Ectodermal cell (in vitro differentiated cells): ENCODE measurements around the gene AAK1.

Experiments
- H3K27ac ChIP-seq: 2 replicates; pipeline ENCODE4 v1.7.0; 2013; ENCODE audit warnings: mild to moderate bottlenecking, low read depth, low read length; ENCODE audit not compliant: insufficient read depth, poor library complexity, severe bottlenecking
- H3K27me3 ChIP-seq: 2 replicates; pipeline ENCODE4 v1.7.0; 2013; ENCODE audit warnings: mild to moderate bottlenecking, low read length; ENCODE audit not compliant: insufficient read depth, control insufficient read depth, poor library complexity, severe bottlenecking
- H3K36me3 ChIP-seq: one replicate; pipeline ENCODE4 v1.7.0; 2013; ENCODE audit warnings: low read length; ENCODE audit not compliant: control insufficient read depth, insufficient read depth
- H3K4me1 ChIP-seq: one replicate; pipeline ENCODE4 v1.7.0; 2013; ENCODE audit warnings: low read length; ENCODE audit not compliant: control insufficient read depth, insufficient read depth
- H3K4me3 ChIP-seq: 2 replicates; pipeline ENCODE4 v1.7.0; 2013; ENCODE audit warnings: low read depth, low read length, control low read depth; ENCODE audit not compliant: insufficient read depth
- H3K9me3 ChIP-seq: 2 replicates; pipeline ENCODE4 v1.7.0; 2013; ENCODE audit warnings: mild to moderate bottlenecking, low read length, moderate library complexity; ENCODE audit not compliant: control insufficient read depth
- WGBS, 2 experiments: methylation state at CpG; one replicate each; pipeline ENCODE4 v1.1.7; 2013; ENCODE audit warnings: missing lambda C conversion rate in 2 of 2; 5-methylcytosine and 5-hydroxymethylcytosine counted together

Gene AAK1

GRCh38 chr2:69491864-69492263, 151.7 kb downstream of the AAK1 start:
- WGBS, 2 experiments = 92 to 95% methylated on average over 4 of the region's 4 CpGs
- H3K36me3 ChIP-seq = no peaks in the 10 kb centered on the region
- no peaks in the 10 kb centered on the region for H3K4me1 ChIP-seq
- H3K27ac ChIP-seq = no peak overlapping the region
- no peak overlapping the region for H3K4me3 ChIP-seq
- no peaks in the 10 kb centered on the region for H3K9me3 ChIP-seq
- no peaks in the 10 kb centered on the region for H3K27me3 ChIP-seq

GRCh38 chr2:69490486-69490885, 153.1 kb downstream of the AAK1 start:
- Histone ChIP-seq H3K27me3 (no peaks in the 10 kb centered on the region), H3K4me1 (no peaks in the 10 kb centered on the region), H3K27ac (no peak overlapping the region), H3K4me3 (no peak overlapping the region), H3K9me3 (no peaks in the 10 kb centered on the region), H3K36me3 (no peaks in the 10 kb centered on the region)
- 96% methylated on average over 1 of the region's 1 CpG for WGBS, 2 experiments

- H3K27ac ChIP-seq = no peak overlapping the region
- no peak overlapping the region for H3K4me3 ChIP-seq
Measured at GRCh38 chr2:69489793-69490192, 153.7 kb downstream of the AAK1 start.

GRCh38 chr2:69483696-69484095, 159.8 kb downstream of the AAK1 start:
- H3K4me1 ChIP-seq = no peaks in the 10 kb centered on the region
- 93 to 98% methylated on average over 2 to 3 of the region's 3 CpGs for WGBS, 2 experiments
- no peaks in the 10 kb centered on the region for H3K36me3 ChIP-seq
- H3K27ac ChIP-seq = no peak overlapping the region
- no peak overlapping the region for H3K4me3 ChIP-seq
- H3K27me3 ChIP-seq = no peaks in the 10 kb centered on the region
- no peaks in the 10 kb centered on the region for H3K9me3 ChIP-seq

More at GRCh38 chr2:69489793-69490192, 153.7 kb downstream of the AAK1 start:
- Histone ChIP-seq H3K36me3 (no peaks in the 10 kb centered on the region), H3K27me3 (no peaks in the 10 kb centered on the region), H3K4me1 (no peaks in the 10 kb centered on the region), H3K9me3 (no peaks in the 10 kb centered on the region)
- WGBS, 2 experiments = 94 to 96% methylated on average over 6 of the region's 6 CpGs

- no peaks in the 10 kb centered on the region for H3K9me3 ChIP-seq
- no peak overlapping the region for H3K4me3 ChIP-seq
- no peaks in the 10 kb centered on the region for H3K4me1 ChIP-seq
- no peak overlapping the region for H3K27ac ChIP-seq
- no peaks in the 10 kb centered on the region for H3K27me3 ChIP-seq
- WGBS, 2 experiments = 95% methylated on average over 3 to 4 of the region's 4 CpGs
- H3K36me3 ChIP-seq = no peaks in the 10 kb centered on the region
Measured at GRCh38 chr2:69483024-69483423, 160.5 kb downstream of the AAK1 start.

GRCh38 chr2:69482471-69482870, 161.1 kb downstream of the AAK1 start:
- H3K9me3 ChIP-seq = no peaks in the 10 kb centered on the region
- no peaks in the 10 kb centered on the region for H3K27me3 ChIP-seq
- no peak overlapping the region for H3K27ac ChIP-seq
- no peaks in the 10 kb centered on the region for H3K4me1 ChIP-seq
- 98 to 100% methylated on average over 3 of the region's 3 CpGs for WGBS, 2 experiments
- no peak overlapping the region for H3K4me3 ChIP-seq
- H3K36me3 ChIP-seq = no peaks in the 10 kb centered on the region

GRCh38 chr2:69481421-69481820, 162.1 kb downstream of the AAK1 start:
- Histone ChIP-seq H3K36me3 (no peaks in the 10 kb centered on the region), H3K4me3 (no peak overlapping the region), H3K27me3 (no peaks in the 10 kb centered on the region), H3K4me1 (no peaks in the 10 kb centered on the region), H3K27ac (no peak overlapping the region), H3K9me3 (no peaks in the 10 kb centered on the region)
- WGBS, 2 experiments = 89 to 97% methylated on average over 1 of the region's 1 CpG

GRCh38 chr2:69477627-69478026, 165.9 kb downstream of the AAK1 start:
- Histone ChIP-seq H3K9me3 (no peaks in the 10 kb centered on the region), H3K27ac (no peak overlapping the region), H3K36me3 (no peaks in the 10 kb centered on the region), H3K4me1 (no peaks in the 10 kb centered on the region), H3K4me3 (no peak overlapping the region), H3K27me3 (no peaks in the 10 kb centered on the region)
- 88 to 96% methylated on average over 1 of the region's 1 CpG for WGBS, 2 experiments

- Histone ChIP-seq H3K27ac (no peak overlapping the region), H3K9me3 (no peaks in the 10 kb centered on the region), H3K27me3 (no peaks in the 10 kb centered on the region), H3K4me1 (no peaks in the 10 kb centered on the region), H3K36me3 (no peaks in the 10 kb centered on the region), H3K4me3 (no peak overlapping the region)
- 93 to 100% methylated on average over 1 of the region's 2 CpGs for WGBS, 2 experiments
Measured at GRCh38 chr2:69474688-69475087, 168.9 kb downstream of the AAK1 start.

GRCh38 chr2:69471793-69472192, 171.7 kb downstream of the AAK1 start:
- no peak overlapping the region for H3K4me3 ChIP-seq
- WGBS, 2 experiments = 80 to 96% methylated on average over 2 of the region's 2 CpGs
- H3K27me3 ChIP-seq = no peaks in the 10 kb centered on the region
- H3K36me3 ChIP-seq = no peaks in the 10 kb centered on the region
- H3K4me1 ChIP-seq = no peaks in the 10 kb centered on the region
- no peaks in the 10 kb centered on the region for H3K9me3 ChIP-seq
- H3K27ac ChIP-seq = no peak overlapping the region

- WGBS, 2 experiments = 55 to 67% methylated on average over 4 to 5 of the region's 5 CpGs
- Histone ChIP-seq H3K27me3 (no peaks in the 10 kb centered on the region), H3K4me1 (no peaks in the 10 kb centered on the region)
Measured at GRCh38 chr2:69470911-69471310, 172.6 kb downstream of the AAK1 start.

More at GRCh38 chr2:69470911-69471310, 172.6 kb downstream of the AAK1 start:
- Histone ChIP-seq H3K4me3 (no peak overlapping the region), H3K27ac (no peak overlapping the region), H3K36me3 (no peaks in the 10 kb centered on the region), H3K9me3 (no peaks in the 10 kb centered on the region)
